Measurements from ENCODE around the gene LAIR1. TPM values are rescaled to one million over a fixed set of nuclear protein-coding genes. Genes with fewer than 3 reads are reported as not detected.

LAIR1 gene
- total and polyA plus RNA-seq, 2 experiments from 2014 or later, result 0.20 to 2.2 TPM

GRCh38 chr19:54319049-54319448 is 45.7 kb downstream of the LAIR1 start:
- Histone ChIP-seq H3K27ac (no peak overlapping the region), H3K36me3 (replicated peaks; ENCODE audit: insufficient read depth, low read depth) (no peaks in the 10 kb centered on the region), H3K79me2 (no peaks in the 10 kb centered on the region), H3K4me1 (ENCODE audit: insufficient read depth) (no peaks in the 10 kb centered on the region), H3K4me3 (no peak overlapping the region), H3K27me3 (no peaks in the 10 kb centered on the region), H3K4me2 (no peak overlapping the region), H2AFZ (no peak overlapping the region), H4K20me1 (ENCODE audit: insufficient read depth, poor library complexity, severe bottlenecking) (no peaks in the 10 kb centered on the region), H3K9me3 (ENCODE audit: low read depth) (no peaks in the 10 kb centered on the region), H3K9me2 (replicated peaks; ENCODE audit: insufficient read depth) (no peaks in the 10 kb centered on the region)
- no peak for TF ChIP-seq EZH2phosphoT487 (IDR thresholded peaks at IDR 0.05; ENCODE audit: low read depth, severe bottlenecking, unreplicated experiment)
- no peak for DNase-seq (ENCODE audit: low spot score)
- 86% methylated on average over 7 of the region's 7 CpGs for WGBS (ENCODE audit: low lambda C conversion rate, missing lambda C conversion rate)

GRCh38 chr19:54317965-54318240 is 46.8 kb downstream of the LAIR1 start:
- Histone ChIP-seq H3K36me3 (replicated peaks; ENCODE audit: insufficient read depth, low read depth) (no peaks in the 10 kb centered on the region), H3K27me3 (no peaks in the 10 kb centered on the region), H3K27ac (no peak overlapping the region), H4K20me1 (ENCODE audit: insufficient read depth, poor library complexity, severe bottlenecking) (no peaks in the 10 kb centered on the region), H2AFZ (no peak overlapping the region), H3K79me2 (no peaks in the 10 kb centered on the region), H3K4me2 (no peak overlapping the region), H3K9me2 (replicated peaks; ENCODE audit: insufficient read depth) (no peaks in the 10 kb centered on the region), H3K4me3 (no peak overlapping the region), H3K9me3 (ENCODE audit: low read depth) (no peaks in the 10 kb centered on the region), H3K4me1 (ENCODE audit: insufficient read depth) (no peaks in the 10 kb centered on the region)
- TF ChIP-seq CTCF (IDR thresholded peaks at IDR 0.05; ENCODE audit: poor library complexity) (no peak), EZH2 (IDR thresholded peaks at IDR 0.05; ENCODE audit: borderline replicate concordance) (no peak), EZH2phosphoT487 (IDR thresholded peaks at IDR 0.05; ENCODE audit: low read depth, severe bottlenecking, unreplicated experiment) (no peak)
- WGBS (ENCODE audit: low lambda C conversion rate, missing lambda C conversion rate), result 93% methylated on average over 9 of the region's 9 CpGs
- no peak for DNase-seq (ENCODE audit: low spot score)

GRCh38 chr19:54317108-54317964 is 47.4 kb downstream of the LAIR1 start:
- no peak for TF ChIP-seq EZH2phosphoT487 (IDR thresholded peaks at IDR 0.05; ENCODE audit: low read depth, severe bottlenecking, unreplicated experiment)
- no peak for TF ChIP-seq EZH2 (IDR thresholded peaks at IDR 0.05; ENCODE audit: borderline replicate concordance)
- no peak for TF ChIP-seq CTCF (IDR thresholded peaks at IDR 0.05; ENCODE audit: poor library complexity)
- H3K79me2 ChIP-seq, result no peaks in the 10 kb centered on the region
- H3K36me3 ChIP-seq (replicated peaks; ENCODE audit: insufficient read depth, low read depth), result no peaks in the 10 kb centered on the region
- H3K4me3 ChIP-seq, result no peak overlapping the region
- DNase-seq (ENCODE audit: low spot score), result no peak
- no peaks in the 10 kb centered on the region for H3K9me2 ChIP-seq (replicated peaks; ENCODE audit: insufficient read depth)
- no peak overlapping the region for H3K27ac ChIP-seq
- H3K4me1 ChIP-seq (ENCODE audit: insufficient read depth), result no peaks in the 10 kb centered on the region
- no peaks in the 10 kb centered on the region for H3K27me3 ChIP-seq
- H3K4me2 ChIP-seq, result no peak overlapping the region
- no peaks in the 10 kb centered on the region for H3K9me3 ChIP-seq (ENCODE audit: low read depth)
- H4K20me1 ChIP-seq (ENCODE audit: insufficient read depth, poor library complexity, severe bottlenecking), result no peaks in the 10 kb centered on the region
- H2AFZ ChIP-seq, result no peak overlapping the region
- 85% methylated on average over 29 of the region's 29 CpGs for WGBS (ENCODE audit: low lambda C conversion rate, missing lambda C conversion rate)

- Histone ChIP-seq H3K27ac (no peak overlapping the region), H2AFZ (no peak overlapping the region), H3K36me3 (replicated peaks; ENCODE audit: insufficient read depth, low read depth) (no peaks in the 10 kb centered on the region), H3K79me2 (no peaks in the 10 kb centered on the region), H3K27me3 (no peaks in the 10 kb centered on the region), H3K4me3 (no peak overlapping the region), H3K9me2 (replicated peaks; ENCODE audit: insufficient read depth) (no peaks in the 10 kb centered on the region), H3K4me2 (no peak overlapping the region), H3K9me3 (ENCODE audit: low read depth) (no peaks in the 10 kb centered on the region), H4K20me1 (ENCODE audit: insufficient read depth, poor library complexity, severe bottlenecking) (no peaks in the 10 kb centered on the region), H3K4me1 (ENCODE audit: insufficient read depth) (no peaks in the 10 kb centered on the region)
- no peak for DNase-seq (ENCODE audit: low spot score)
- TF ChIP-seq EZH2phosphoT487 (IDR thresholded peaks at IDR 0.05; ENCODE audit: low read depth, severe bottlenecking, unreplicated experiment) (no peak), EZH2 (IDR thresholded peaks at IDR 0.05; ENCODE audit: borderline replicate concordance) (no peak), CTCF (IDR thresholded peaks at IDR 0.05; ENCODE audit: poor library complexity) (no peak)
- WGBS (ENCODE audit: low lambda C conversion rate, missing lambda C conversion rate), result 79% methylated on average over 11 of the region's 11 CpGs
These were observed 48.0 kb downstream of the LAIR1 start for GRCh38 chr19:54316746-54317107.

Measured in hepatocyte (in vitro differentiated cells).